Measurements from ENCODE around the gene USP6NL.

Gene USP6NL

GRCh38 chr10:11472158-11472753 lies 139.2 kb downstream of the USP6NL start:
- DNase-seq: no peak

GRCh38 chr10:11469575-11470391 lies 141.7 kb downstream of the USP6NL start:
- DNase-seq: no peak

- DNase-seq: peak; percentile 20
These were observed 143.2 kb downstream of the USP6NL start for GRCh38 chr10:11468126-11468742.

- DNase-seq: no peak
These were observed 146.0 kb downstream of the USP6NL start for GRCh38 chr10:11465406-11465805.

GRCh38 chr10:11463111-11463510 lies 148.3 kb downstream of the USP6NL start:
- DNase-seq: no peak

DNA sequence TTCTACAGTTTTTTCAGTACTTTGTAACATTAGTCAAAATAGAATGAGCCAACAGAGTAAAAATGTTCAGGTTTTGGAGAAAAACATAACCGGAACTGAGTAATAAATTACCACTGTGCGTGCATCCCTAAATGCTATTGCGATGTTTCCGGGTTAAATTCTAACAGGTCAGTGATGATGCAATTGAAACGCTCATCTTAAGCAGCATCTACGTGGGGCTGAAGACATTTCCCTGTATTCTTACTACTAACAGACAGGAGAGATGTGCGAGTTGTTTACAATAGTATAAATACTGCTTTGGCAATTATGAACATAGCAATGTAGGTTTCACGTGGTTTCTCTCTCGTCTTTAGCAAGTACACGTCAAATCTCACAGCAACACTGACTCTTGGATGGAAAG lies 149.4 kb downstream of the USP6NL start:
- no peak for DNase-seq

GRCh38 chr10:11457336-11457735 lies 154.1 kb downstream of the USP6NL start:
- no peak for DNase-seq

DNA sequence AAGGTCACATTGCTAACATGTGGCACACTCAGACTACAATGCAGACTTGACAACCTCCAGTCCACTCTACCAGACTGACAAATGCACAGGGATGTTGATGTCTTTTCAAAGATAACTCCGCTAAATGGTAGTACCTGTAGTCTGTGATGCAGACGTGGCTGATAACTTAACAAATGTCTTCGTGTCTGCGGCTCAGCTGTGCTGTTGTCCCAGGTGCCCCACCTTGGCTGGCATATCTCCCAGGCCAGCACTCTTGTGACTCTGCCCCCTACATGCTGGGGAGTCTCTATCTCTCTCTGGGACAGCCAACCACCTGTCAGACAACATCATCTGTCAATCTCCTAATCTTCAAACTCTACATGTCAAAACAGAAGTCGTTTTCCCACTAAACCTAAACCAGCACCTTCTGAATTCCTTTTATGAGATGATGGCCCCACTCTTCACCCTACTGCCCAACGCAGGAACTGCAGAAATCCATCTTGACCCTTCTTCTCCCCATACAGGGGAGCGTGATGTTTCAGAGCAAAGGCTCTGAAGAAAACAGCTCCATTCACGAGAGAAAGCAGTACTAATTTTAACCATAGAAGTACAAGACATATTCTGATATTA lies 156.4 kb downstream of the USP6NL start:
- DNase-seq: no peak

DNA sequence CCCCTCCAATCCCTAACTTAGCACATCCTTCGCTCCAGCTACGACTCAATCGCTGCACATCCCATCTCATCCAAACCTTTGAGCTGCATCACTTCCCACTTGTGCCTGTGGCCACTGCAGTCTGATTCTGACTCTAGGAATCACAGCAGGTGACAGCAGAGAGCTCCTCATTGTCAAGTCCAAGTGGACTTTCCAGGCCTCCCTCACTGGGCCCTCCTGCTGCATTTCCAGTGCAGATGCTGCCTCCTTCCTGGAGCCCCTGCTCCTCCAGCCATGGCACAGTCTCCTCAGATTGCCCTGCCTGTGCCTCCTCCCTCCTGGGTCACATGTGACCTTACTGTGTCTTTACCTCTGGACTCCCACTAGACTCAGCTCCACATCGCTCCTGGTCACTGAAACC lies 157.3 kb downstream of the USP6NL start:
- no peak for DNase-seq

- no peak for DNase-seq
These were observed 159.7 kb downstream of the USP6NL start for GRCh38 chr10:11451640-11452260.

- no peak for DNase-seq
These were observed 161.0 kb downstream of the USP6NL start for GRCh38 chr10:11450427-11450826.

- no peak for DNase-seq
These were observed 161.7 kb downstream of the USP6NL start for GRCh38 chr10:11449761-11450160.

- DNase-seq: no peak
These were observed 162.8 kb downstream of the USP6NL start for GRCh38 chr10:11448545-11449244.

GRCh38 chr10:11448190-11448544 lies 163.3 kb downstream of the USP6NL start:
- no peak for DNase-seq

DNA sequence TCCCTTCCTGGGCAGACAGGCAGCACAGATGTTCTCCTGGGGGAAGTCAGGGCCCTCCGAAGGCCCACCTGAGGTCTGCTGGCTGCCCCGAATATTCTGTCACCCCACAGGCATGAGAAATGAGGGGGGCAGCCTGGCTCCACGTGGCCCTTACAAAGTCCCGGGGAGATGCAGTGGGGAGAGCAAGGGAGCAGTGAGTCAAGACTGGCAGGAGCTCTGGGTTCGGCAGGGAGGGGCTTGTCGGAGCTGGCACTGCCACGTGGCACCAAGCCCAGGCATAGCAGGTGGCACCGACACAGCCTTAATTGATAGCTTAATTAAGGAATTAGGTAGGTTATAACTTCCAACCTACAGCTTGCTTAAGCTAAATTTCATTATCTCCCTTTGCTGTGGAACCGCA lies 163.9 kb downstream of the USP6NL start:
- no peak for DNase-seq

- DNase-seq: no peak
These were observed 164.6 kb downstream of the USP6NL start for GRCh38 chr10:11446864-11447263.

GRCh38 chr10:11446133-11446532 lies 165.3 kb downstream of the USP6NL start:
- DNase-seq: no peak

DNA sequence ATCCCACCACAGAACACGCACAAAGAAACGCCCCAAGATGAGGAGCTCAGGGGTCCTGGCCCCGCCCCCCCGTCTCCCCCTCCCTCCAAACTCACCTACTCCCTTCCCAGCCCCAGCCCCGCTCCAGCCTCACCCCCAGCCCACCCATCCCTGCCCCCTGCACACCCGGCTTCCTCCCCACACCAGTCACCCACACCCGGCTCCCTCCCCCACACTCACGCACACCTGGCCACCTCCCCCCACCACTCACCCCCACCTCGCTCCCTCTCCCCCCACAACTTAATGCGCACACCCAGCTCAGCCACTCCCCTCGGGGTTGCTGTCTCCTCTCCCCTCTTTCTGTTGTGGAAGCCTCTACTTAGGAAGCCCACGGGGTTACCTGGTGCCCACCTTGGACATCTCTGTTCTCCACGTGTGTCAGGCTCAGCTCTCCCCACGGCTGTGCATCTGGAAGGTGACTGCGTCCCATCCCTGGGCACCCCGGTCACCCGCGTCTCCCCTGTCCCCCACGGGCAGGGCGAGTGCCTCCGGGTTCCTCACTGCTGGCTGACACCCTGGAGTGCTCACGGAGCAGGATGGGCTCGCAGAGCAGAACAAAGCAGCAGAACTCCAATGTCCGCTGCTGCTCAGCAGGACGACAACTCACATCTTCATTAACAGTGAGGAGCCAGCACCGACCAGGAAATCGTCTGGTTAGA lies 166.8 kb downstream of the USP6NL start:
- no peak for DNase-seq

GRCh38 chr10:11444155-11444530 lies 167.3 kb downstream of the USP6NL start:
- DNase-seq: no peak

DNA sequence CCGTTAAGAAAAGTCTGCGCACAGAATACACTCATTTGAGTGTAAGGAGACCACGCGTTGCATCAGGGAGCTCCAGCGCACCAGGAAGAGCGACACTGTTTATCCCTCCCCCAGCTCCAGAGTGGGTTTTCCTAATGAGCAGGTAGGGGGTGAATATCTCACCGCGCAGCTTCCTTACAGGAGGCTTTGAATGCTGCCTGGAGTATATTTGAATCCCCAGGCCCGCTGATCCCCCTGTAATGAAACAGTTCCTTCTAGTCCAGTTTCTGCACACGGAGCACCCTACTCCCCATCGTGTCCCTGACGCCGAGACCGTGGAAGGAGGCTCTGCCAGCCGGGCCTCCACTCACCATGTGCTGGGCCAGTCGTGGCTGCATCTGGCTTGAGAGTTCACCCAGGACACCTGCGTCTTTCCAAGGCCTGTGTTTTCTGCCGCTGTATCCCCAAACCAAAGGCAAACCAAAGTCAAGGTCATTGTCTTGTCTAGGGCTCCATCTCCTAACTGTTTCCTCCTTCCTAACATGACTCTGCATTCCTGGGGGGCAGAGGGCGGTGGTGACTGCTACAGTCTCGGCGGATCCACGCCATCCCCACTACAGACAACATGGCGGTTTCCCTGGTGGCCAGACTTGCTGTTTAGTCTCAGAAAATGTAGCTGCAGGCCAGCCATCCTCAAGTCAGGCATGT lies 167.8 kb downstream of the USP6NL start:
- no peak for DNase-seq

GRCh38 chr10:11442001-11442773 lies 169.3 kb downstream of the USP6NL start:
- no peak for DNase-seq
